Measurements from ENCODE around the gene ACOT12.

- TF ChIP-seq GATA2 (IDR thresholded peaks at IDR 0.05; ENCODE audit: low read depth, low read length) = no peak
- no peak for TF ChIP-seq GATA3 (IDR thresholded peaks at IDR 0.05; ENCODE audit: low read depth, low read length)
These were observed 35.4 kb upstream of the ACOT12 start for GRCh38 chr5:81429363-81429762.
